ENCODE results near the gene EEF1A2.

Gene EEF1A2

GRCh38 chr20:63529861-63530787 is 31.2 kb upstream of the EEF1A2 start:
- TF ChIP-seq REST (IDR thresholded peaks at IDR 0.05; ENCODE audit: low read depth), result no peak
- TF ChIP-seq ZBTB7A (IDR thresholded peaks at IDR 0.05; ENCODE audit: low read depth), result no peak
- no peak for TF ChIP-seq RAD21 (IDR thresholded peaks at IDR 0.05; ENCODE audit: low read depth)
- TF ChIP-seq EP300 (IDR thresholded peaks at IDR 0.05; ENCODE audit: borderline replicate concordance), result no peak
- TF ChIP-seq CREB1 (IDR thresholded peaks at IDR 0.05; ENCODE audit: low read depth), result no peak
- TF ChIP-seq NFIC (IDR thresholded peaks at IDR 0.05), result no peak
- no peak for TF ChIP-seq TEAD4 (IDR thresholded peaks at IDR 0.05)

GRCh38 chr20:63529180-63529860 is 30.4 kb upstream of the EEF1A2 start:
- TF ChIP-seq EP300 (IDR thresholded peaks at IDR 0.05; ENCODE audit: borderline replicate concordance) (no peak), TEAD4 (IDR thresholded peaks at IDR 0.05) (no peak), RAD21 (IDR thresholded peaks at IDR 0.05; ENCODE audit: low read depth) (no peak), REST (IDR thresholded peaks at IDR 0.05; ENCODE audit: low read depth) (no peak), CEBPB (IDR thresholded peaks at IDR 0.05) (no peak), ZBTB7A (IDR thresholded peaks at IDR 0.05; ENCODE audit: low read depth) (no peak)
- TF ChIP-seq, protein P1, sequence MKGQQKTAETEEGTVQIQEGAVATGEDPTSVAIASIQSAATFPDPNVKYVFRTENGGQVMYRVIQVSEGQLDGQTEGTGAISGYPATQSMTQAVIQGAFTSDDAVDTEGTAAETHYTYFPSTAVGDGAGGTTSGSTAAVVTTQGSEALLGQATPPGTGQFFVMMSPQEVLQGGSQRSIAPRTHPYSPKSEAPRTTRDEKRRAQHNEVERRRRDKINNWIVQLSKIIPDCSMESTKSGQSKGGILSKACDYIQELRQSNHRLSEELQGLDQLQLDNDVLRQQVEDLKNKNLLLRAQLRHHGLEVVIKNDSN (IDR thresholded peaks at IDR 0.05), result no peak

- TF ChIP-seq, protein P1 (IDR thresholded peaks at IDR 0.05), result no peak
- TF ChIP-seq YY1 (IDR thresholded peaks at IDR 0.05; ENCODE audit: low read depth) (no peak), TCF12 (IDR thresholded peaks at IDR 0.05; ENCODE audit: low read depth) (no peak), RAD21 (IDR thresholded peaks at IDR 0.05; ENCODE audit: low read depth) (no peak), CEBPB (IDR thresholded peaks at IDR 0.05) (no peak), EGR1 (IDR thresholded peaks at IDR 0.05) (no peak), EP300 (IDR thresholded peaks at IDR 0.05; ENCODE audit: borderline replicate concordance) (no peak), TAF1 (IDR thresholded peaks at IDR 0.05; ENCODE audit: low read depth) (no peak), NFIC (IDR thresholded peaks at IDR 0.05) (no peak), ZBTB7A (IDR thresholded peaks at IDR 0.05; ENCODE audit: low read depth) (no peak)
- TF ChIP-seq, protein P2, sequence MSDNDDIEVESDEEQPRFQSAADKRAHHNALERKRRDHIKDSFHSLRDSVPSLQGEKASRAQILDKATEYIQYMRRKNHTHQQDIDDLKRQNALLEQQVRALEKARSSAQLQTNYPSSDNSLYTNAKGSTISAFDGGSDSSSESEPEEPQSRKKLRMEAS (IDR thresholded peaks at IDR 0.05), result no peak
Observed at GRCh38 chr20:63527184-63527583, 28.3 kb upstream of the EEF1A2 start.

- TF ChIP-seq, protein P1 (IDR thresholded peaks at IDR 0.05), result no peak
- TF ChIP-seq, protein P2 (IDR thresholded peaks at IDR 0.05), result no peak
- TF ChIP-seq CEBPB (IDR thresholded peaks at IDR 0.05), result no peak
- TF ChIP-seq TCF12 (IDR thresholded peaks at IDR 0.05; ENCODE audit: low read depth), result no peak
- TF ChIP-seq EGR1 (IDR thresholded peaks at IDR 0.05), result no peak
- no peak for TF ChIP-seq TAF1 (IDR thresholded peaks at IDR 0.05; ENCODE audit: low read depth)
- TF ChIP-seq YY1 (IDR thresholded peaks at IDR 0.05; ENCODE audit: low read depth), result no peak
- no peak for TF ChIP-seq TEAD4 (IDR thresholded peaks at IDR 0.05)
- no peak for TF ChIP-seq ZBTB7A (IDR thresholded peaks at IDR 0.05; ENCODE audit: low read depth)
- TF ChIP-seq CREB1 (IDR thresholded peaks at IDR 0.05; ENCODE audit: low read depth), result no peak
- no peak for TF ChIP-seq FOXM1 (IDR thresholded peaks at IDR 0.05; ENCODE audit: borderline replicate concordance, low read depth)
- no peak for TF ChIP-seq NFIC (IDR thresholded peaks at IDR 0.05)
- TF ChIP-seq EP300 (IDR thresholded peaks at IDR 0.05; ENCODE audit: borderline replicate concordance), result no peak
- no peak for TF ChIP-seq RAD21 (IDR thresholded peaks at IDR 0.05; ENCODE audit: low read depth)
- no peak for TF ChIP-seq REST (IDR thresholded peaks at IDR 0.05; ENCODE audit: low read depth)
Observed at GRCh38 chr20:63525971-63526370, 27.1 kb upstream of the EEF1A2 start.
